ENCODE data around the gene HLA-F.

Gene HLA-F

GRCh38 chr6:29755295-29755871 is 32.1 kb downstream of the HLA-F start:
- no peak overlapping the region for H3K4me3 ChIP-seq (ENCODE audit: low read length)
- DNase-seq (ENCODE audit: low read depth, low spot score): no peak

GRCh38 chr6:29757282-29757681 is 34.0 kb downstream of the HLA-F start:
- DNase-seq (ENCODE audit: low read depth, low spot score): no peak
- H3K4me3 ChIP-seq (ENCODE audit: low read length): no peak overlapping the region

DNA sequence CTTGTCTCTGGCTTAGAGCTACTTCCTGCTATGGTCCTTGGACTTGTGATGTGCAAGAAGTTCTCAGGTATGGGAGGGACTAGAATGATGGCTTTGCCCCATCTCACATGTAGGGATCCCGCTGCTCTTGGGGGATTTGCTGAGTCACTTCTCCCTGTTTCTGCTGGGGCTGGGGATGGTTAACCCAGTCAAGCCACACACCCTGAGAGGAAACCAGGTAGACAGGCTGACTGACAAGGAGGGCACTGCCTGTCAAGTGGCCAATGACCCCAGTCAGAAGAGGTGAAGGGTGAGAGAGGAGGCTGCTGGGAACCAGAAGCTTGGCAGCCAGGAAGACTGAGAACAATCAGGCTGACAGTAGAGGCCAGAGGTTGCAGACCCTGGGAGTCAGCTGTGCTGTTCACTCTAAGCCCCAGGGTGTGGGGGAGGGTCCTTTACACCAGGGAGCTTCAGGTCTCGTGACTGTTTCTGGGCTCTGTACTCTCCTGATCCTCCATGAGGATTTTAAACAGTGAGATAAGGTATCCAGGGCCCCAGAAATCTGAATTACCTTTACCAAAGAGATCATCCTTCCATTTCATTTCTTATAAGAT is 34.6 kb downstream of the HLA-F start:
- no peak overlapping the region for H3K4me3 ChIP-seq (ENCODE audit: low read length)
- no peak for DNase-seq (ENCODE audit: low read depth, low spot score)

GRCh38 chr6:29758761-29759160 is 35.5 kb downstream of the HLA-F start:
- H3K4me3 ChIP-seq (ENCODE audit: low read length): no peak overlapping the region
- DNase-seq (ENCODE audit: low read depth, low spot score): no peak

DNA sequence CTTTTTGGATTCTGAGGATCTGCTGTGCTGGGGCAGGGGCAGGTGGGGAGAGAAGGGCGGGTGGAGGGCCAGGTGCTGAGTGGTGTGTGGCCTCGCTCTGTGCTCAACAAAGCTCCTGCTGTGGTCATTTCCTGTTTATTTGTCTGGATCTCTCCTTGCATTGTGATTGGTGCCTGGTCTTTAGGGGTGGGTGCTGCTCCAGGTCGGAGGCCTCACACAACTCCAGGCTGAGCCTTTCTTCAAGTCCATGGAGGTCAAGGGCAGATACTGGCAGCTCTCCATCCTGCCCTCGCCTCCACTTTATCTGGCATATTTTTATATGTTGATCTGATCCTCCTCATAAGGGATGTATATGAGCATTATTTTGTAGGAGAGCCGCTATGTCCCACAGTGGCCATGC is 36.2 kb downstream of the HLA-F start:
- H3K4me3 ChIP-seq (ENCODE audit: low read length): no peak overlapping the region
- DNase-seq (ENCODE audit: low read depth, low spot score): no peak

GRCh38 chr6:29760328-29760727 is 37.1 kb downstream of the HLA-F start:
- DNase-seq (ENCODE audit: low read depth, low spot score): no peak
- H3K4me3 ChIP-seq (ENCODE audit: low read length): no peak overlapping the region

- DNase-seq (ENCODE audit: low read depth, low spot score): no peak
- H3K4me3 ChIP-seq (ENCODE audit: low read length): no peak overlapping the region
Observed at GRCh38 chr6:29762051-29762450, 38.8 kb downstream of the HLA-F start.

DNA sequence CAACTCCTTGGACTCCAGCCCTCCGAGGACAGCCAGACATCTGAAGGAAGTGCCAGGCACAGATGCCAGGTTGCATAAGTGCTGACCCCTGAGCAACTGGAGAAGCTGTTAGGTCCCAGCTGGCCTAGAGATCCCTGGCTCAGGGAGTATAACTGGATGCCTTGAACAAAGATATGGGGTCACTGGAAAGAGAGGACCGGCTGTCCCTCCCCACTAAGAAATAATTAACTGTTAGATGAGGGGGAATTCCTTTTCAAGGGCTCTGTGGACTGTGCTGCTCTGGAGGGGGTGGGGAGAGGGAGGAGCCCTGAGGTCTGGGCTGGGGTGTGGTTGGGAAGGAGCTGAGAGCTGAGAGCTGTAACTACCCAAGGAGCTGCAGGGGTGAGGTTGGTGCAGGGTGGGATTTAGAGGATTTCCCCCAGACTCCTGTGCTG is 39.6 kb downstream of the HLA-F start:
- H3K4me3 ChIP-seq (ENCODE audit: low read length): no peak overlapping the region
- no peak for DNase-seq (ENCODE audit: low read depth, low spot score)

- H3K4me3 ChIP-seq (ENCODE audit: low read length): no peak overlapping the region
- DNase-seq (ENCODE audit: low read depth, low spot score): no peak
Observed at GRCh38 chr6:29763491-29764289, 40.5 kb downstream of the HLA-F start.

DNA sequence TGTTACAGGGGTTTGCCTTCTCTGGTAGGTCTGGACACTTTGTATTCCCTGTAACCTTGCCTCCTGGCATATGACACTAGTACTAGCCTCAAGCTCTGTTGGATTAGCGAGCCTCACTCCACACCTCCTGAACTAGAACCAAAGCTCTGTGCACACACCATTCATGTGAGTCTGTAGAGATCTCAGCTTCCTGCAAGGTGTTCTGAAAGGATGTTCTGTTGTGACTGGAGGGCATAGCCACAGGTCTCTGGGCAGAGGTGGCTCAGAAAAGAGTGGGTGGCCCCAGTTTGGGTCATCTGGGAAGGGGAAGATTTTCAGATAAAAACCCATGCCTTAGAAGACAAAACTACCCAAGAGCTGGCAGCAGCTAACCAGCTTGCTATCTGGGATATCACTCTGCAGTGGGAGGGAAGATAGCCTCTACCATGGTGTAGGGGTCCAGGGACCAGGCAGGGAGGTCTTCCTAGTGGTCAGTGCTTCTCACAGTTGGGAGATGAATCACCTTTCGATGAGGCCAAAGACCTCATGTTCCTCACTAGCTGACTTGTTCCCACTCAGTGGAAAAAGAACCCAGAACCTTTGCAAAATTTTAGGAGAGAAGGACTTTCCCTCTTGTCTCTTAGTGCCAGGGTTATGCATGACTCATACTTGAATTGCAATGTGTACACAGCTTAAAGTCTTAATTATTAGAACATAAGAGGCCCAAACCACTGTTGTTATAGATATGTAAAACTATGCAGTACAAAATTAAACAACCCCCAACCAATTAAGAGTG is 41.4 kb downstream of the HLA-F start:
- H3K4me3 ChIP-seq (ENCODE audit: low read length): no peak overlapping the region
- no peak for DNase-seq (ENCODE audit: low read depth, low spot score)

- DNase-seq (ENCODE audit: low read depth, low spot score): no peak
- no peak overlapping the region for H3K4me3 ChIP-seq (ENCODE audit: low read length)
Observed at GRCh38 chr6:29769336-29769735, 46.1 kb downstream of the HLA-F start.

- no peak for DNase-seq (ENCODE audit: low read depth, low spot score)
- H3K4me3 ChIP-seq (ENCODE audit: low read length): no peak overlapping the region
Observed at GRCh38 chr6:29770306-29770705, 47.1 kb downstream of the HLA-F start.

GRCh38 chr6:29776684-29777083 is 53.5 kb downstream of the HLA-F start:
- H3K4me3 ChIP-seq (ENCODE audit: low read length): no peak overlapping the region
- DNase-seq (ENCODE audit: low read depth, low spot score): no peak

Data from Jurkat, Clone E6-1 (cell line).